GM12864 (cell line): ENCODE data around the gene ELF3.
"Not testable (repeated sequence)": the region's sequence is repeated elsewhere in the genome, so short reads cannot be mapped to it uniquely, and the experiment has no call there.

Experiments
- DNase-seq: peaks from one replicate; pipeline ENCODE4 v3.0.0-alpha.2; 2011; ENCODE audit warnings: low read depth
- H3K4me3 ChIP-seq: 2 replicates; pipeline ENCODE4 v1.5.1; 2011; ENCODE audit warnings: mild to moderate bottlenecking, low read depth, low read length, control low read depth
- CTCF ChIP-seq: IDR thresholded peaks from 2 replicates; pipeline ENCODE4 v1.5.1; 2011; ENCODE audit warnings: low read depth, mild to moderate bottlenecking, moderate library complexity, low read length, control low read depth, inconsistent platforms; ENCODE audit errors: missing control alignments

Gene ELF3

GRCh38 chr1:202010180-202011015, at the start of gene ELF3:
Gene ELF3 (plus strand): TSS chr1:202010587. CDS start chr1:202011137, 550 bp downstream.
- no peak for TF ChIP-seq CTCF
- no peak within 1 kb of the TSS for H3K4me3 ChIP-seq
- DNase-seq, result peak; percentile 24

- H3K4me3 ChIP-seq, result not testable (repeated sequence)
Observed at GRCh38 chr1:201962382-201962781, 48.0 kb upstream of the ELF3 start.

GRCh38 chr1:201964261-201964660, 46.1 kb upstream of the ELF3 start:
- no peak for TF ChIP-seq CTCF
- DNase-seq, result no peak
- no peak overlapping the region for H3K4me3 ChIP-seq

More at GRCh38 chr1:201962382-201962781, 48.0 kb upstream of the ELF3 start:
- DNase-seq, result not testable (repeated sequence)

- H3K4me3 ChIP-seq, result no peak overlapping the region
- no peak for TF ChIP-seq CTCF
- no peak for DNase-seq
Observed at GRCh38 chr1:201966171-201966570, 44.2 kb upstream of the ELF3 start.

- no peak for DNase-seq
- H3K4me3 ChIP-seq, result no peak overlapping the region
- no peak for TF ChIP-seq CTCF
Observed at GRCh38 chr1:201968202-201968925, 42.0 kb upstream of the ELF3 start.

- no peak for TF ChIP-seq CTCF
- DNase-seq, result no peak
- no peak overlapping the region for H3K4me3 ChIP-seq
Observed at GRCh38 chr1:201970334-201971159, 39.8 kb upstream of the ELF3 start.
